GM12892 (cell line): ENCODE data around the gene SPC25. TPM values are rescaled to one million over a fixed set of nuclear protein-coding genes. Genes with fewer than 3 reads are reported as not detected.
A peak's percentile ranks its signal among the peaks of the same experiment; 100 is the strongest.
"Not testable (repeated sequence)": the region's sequence is repeated elsewhere in the genome, so short reads cannot be mapped to it uniquely, and the experiment has no call there.

Experiments
- DNase-seq: peaks from one replicate; pipeline ENCODE4 v3.0.0; 2011; ENCODE audit not compliant: insufficient read length
- FAIRE-seq: peaks from 2 replicates; lab custom pipeline; 2011; peaks lifted over from hg19 to GRCh38; lab: Jason Lieb, UNC
- POLR2A ChIP-seq: IDR thresholded peaks from 2 replicates; pipeline ENCODE4 v1.6.1; 2011; ENCODE audit warnings: low read depth, low read length, control low read depth
- POLR2AphosphoS5 ChIP-seq: IDR thresholded peaks from 2 replicates; pipeline ENCODE4 v1.6.1; 2011; ENCODE audit warnings: low read depth, low read length, control low read depth
- TAF1 ChIP-seq: IDR thresholded peaks from 2 replicates; pipeline ENCODE4 v1.6.1; 2011; ENCODE audit warnings: low read depth, mild to moderate bottlenecking, control low read depth, low read length, borderline replicate concordance
- polyA plus RNA-seq: library from polyadenylated mRNA; unstranded; fragments of >200 nt; gene quantifications from one replicate; pipeline ENCODE4 v1.2.1, GENCODE V29; 2012; ENCODE audit warnings: missing spikeins, inconsistent platforms; ENCODE audit not compliant: missing spikeins

The SPC25 gene
- 21.6 TPM for polyA plus RNA-seq

- TF ChIP-seq POLR2AphosphoS5 (0 out of 2 replicates have a peak, but pooled peaks have one; percentile 21), POLR2A (peak; percentile 36; the same call in 1 of the 2 replicates), TAF1 (0 out of 2 replicates have a peak, but pooled peaks have one; percentile 35)
- FAIRE-seq = peak; percentile 96
- peak; percentile 79 for DNase-seq
Measured at GRCh38 chr2:168890006-168890782, at the start of gene SPC25. Gene SPC25 (minus strand): TSS chr2:168890430. CDS start chr2:168889519, 911 bp downstream.

GRCh38 chr2:168939918-168940317 lies 49.7 kb upstream of the SPC25 start:
- TF ChIP-seq TAF1 (no peak), POLR2AphosphoS5 (no peak), POLR2A (no peak)
- FAIRE-seq (no peak), DNase-seq (no peak)

- FAIRE-seq = no peak
- TF ChIP-seq POLR2A = no peak
- no peak for DNase-seq
Measured at GRCh38 chr2:168939061-168939460, 48.8 kb upstream of the SPC25 start.

GRCh38 chr2:168935810-168936581 lies 45.8 kb upstream of the SPC25 start:
- DNase-seq = no peak
- FAIRE-seq = no peak

GRCh38 chr2:168934826-168935225 lies 44.6 kb upstream of the SPC25 start:
- no peak for TF ChIP-seq POLR2A
- TF ChIP-seq TAF1 = no peak
- TF ChIP-seq POLR2AphosphoS5 = no peak
- DNase-seq (no peak), FAIRE-seq (no peak)

More at GRCh38 chr2:168935810-168936581, 45.8 kb upstream of the SPC25 start:
- TF ChIP-seq POLR2AphosphoS5 = no peak
- no peak for TF ChIP-seq TAF1
- TF ChIP-seq POLR2A = no peak

- DNase-seq, FAIRE-seq: not testable (repeated sequence)
Measured at GRCh38 chr2:168932174-168932573, 41.9 kb upstream of the SPC25 start.

- FAIRE-seq (no peak), DNase-seq (no peak)
Measured at GRCh38 chr2:168930242-168930641, 40.0 kb upstream of the SPC25 start.

GRCh38 chr2:168929031-168929430 lies 38.8 kb upstream of the SPC25 start:
- TF ChIP-seq POLR2AphosphoS5 (no peak), TAF1 (no peak)
- DNase-seq (no peak), FAIRE-seq (no peak)

More at GRCh38 chr2:168930242-168930641, 40.0 kb upstream of the SPC25 start:
- no peak for TF ChIP-seq POLR2A
- no peak for TF ChIP-seq TAF1
- no peak for TF ChIP-seq POLR2AphosphoS5

- TF ChIP-seq TAF1 = no peak
- no peak for TF ChIP-seq POLR2A
- no peak for TF ChIP-seq POLR2AphosphoS5
- DNase-seq (no peak), FAIRE-seq (no peak)
Measured at GRCh38 chr2:168928113-168928831, 38.0 kb upstream of the SPC25 start.

- TF ChIP-seq POLR2A (no peak), TAF1 (no peak), POLR2AphosphoS5 (no peak)
- DNase-seq (no peak), FAIRE-seq (no peak)
Measured at GRCh38 chr2:168926621-168927386, 36.6 kb upstream of the SPC25 start.

GRCh38 chr2:168920504-168921157 lies 30.4 kb upstream of the SPC25 start:
- DNase-seq (no peak), FAIRE-seq (no peak)
- TF ChIP-seq POLR2A (no peak), TAF1 (no peak), POLR2AphosphoS5 (no peak)
